GM18517 (cell line): ENCODE data around the gene GPBP1.
"Not testable (repeated sequence)": the region's sequence is repeated elsewhere in the genome, so short reads cannot be mapped to it uniquely, and the experiment has no call there.

Source experiments
- ATAC-seq: cut with Tn5 transposase; IDR thresholded peaks from one replicate; pipeline ENCODE4 v1.9.1; 2021; ENCODE audit warnings: mild to moderate bottlenecking, moderate library complexity; ENCODE audit not compliant: unreplicated experiment

The GPBP1 gene

DNA sequence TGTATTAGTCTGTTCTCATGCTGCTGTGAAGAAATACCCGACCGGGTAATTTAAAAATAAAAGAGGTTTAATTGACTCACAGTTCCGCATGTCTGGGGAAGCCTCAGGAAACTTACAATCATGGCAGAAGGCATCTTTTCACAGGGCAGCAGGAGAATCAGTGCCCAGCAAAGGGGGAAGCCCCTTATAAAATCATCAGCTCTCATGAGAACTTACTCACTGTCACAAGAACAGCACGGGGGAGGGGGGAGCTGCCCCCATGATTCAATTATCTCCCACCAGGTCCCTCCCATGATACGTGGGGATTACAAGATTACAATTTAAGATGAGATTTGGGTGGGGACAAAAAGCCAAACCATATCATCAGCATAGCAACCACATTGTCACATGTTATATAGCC, 102.5 kb downstream of the GPBP1 start:
- ATAC-seq = no peak

DNA sequence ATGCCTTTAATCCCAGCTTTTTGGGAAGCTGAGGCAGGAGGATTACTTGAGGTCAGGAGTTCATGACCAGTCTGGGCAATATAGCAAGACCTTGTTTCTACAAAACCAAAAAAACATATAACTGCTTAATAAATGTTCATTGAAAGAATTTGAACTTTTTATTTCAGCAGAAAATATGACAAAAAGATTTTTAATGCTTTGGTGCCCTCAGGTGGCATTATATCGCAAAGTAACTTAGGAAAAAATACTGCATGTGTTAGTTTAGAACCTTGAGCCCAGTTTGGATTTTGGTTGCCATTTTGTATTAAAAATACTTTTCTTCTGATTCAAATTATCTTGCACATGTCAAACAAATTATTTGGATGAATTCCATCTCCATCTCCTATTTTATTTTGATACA, 103.2 kb downstream of the GPBP1 start:
- ATAC-seq = no peak

DNA sequence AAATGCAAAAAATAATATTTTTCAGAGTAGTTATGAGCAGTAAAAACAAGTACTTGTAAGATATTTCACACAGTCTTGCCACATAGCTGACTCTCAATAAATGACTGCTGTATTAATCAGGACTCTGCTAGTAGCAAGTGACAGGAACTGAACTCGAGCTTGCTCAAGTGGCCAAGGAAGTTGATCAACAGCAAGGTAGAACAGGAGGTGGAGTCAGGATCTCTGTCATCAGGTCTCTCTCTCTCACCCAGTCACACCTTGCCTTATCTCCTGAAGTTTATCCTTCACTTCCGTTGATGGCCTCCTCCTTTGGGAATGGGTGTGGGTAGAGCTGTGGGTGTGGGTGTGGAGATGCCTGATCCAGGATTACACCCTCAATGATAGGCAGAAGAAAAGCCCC, 107.0 kb downstream of the GPBP1 start:
- no peak for ATAC-seq

DNA sequence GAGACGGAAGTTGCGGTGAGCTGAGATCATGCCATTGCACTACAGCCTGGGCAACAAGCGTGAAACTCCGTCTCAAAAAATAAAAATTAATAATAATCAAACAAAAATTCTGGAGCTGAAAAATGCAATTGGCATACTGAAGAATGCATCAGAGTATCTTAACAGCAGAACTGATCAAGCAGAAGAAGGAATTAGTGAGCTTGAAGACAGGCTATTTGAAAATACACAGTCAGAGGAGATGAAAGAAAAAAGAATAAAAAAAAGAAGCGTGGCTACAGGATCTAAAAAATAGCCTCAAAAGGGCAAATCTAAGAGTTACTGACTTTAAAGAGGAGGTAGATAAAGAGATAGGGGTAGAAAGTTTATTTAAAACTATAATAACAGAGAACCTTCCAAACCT, 111.2 kb downstream of the GPBP1 start:
- not testable (repeated sequence) for ATAC-seq

DNA sequence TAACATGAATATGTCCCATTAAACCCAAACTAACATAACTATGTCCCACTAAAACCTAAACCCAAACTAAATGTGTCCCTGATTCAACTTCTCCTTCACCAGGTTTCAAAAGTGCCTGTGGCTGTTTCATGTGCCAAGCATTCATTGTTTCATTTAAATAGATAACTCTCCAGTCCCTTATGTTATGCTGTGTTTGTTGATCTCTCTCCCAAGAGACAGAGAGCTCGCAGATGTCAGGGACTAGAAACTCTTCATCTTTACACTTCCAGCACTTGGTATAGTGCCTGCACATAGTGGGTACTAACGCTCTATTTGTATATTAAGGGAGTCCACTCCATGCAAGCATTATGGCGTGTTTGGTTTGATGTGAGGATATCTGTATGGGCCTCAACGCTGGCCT, 118.0 kb downstream of the GPBP1 start:
- no peak for ATAC-seq

DNA sequence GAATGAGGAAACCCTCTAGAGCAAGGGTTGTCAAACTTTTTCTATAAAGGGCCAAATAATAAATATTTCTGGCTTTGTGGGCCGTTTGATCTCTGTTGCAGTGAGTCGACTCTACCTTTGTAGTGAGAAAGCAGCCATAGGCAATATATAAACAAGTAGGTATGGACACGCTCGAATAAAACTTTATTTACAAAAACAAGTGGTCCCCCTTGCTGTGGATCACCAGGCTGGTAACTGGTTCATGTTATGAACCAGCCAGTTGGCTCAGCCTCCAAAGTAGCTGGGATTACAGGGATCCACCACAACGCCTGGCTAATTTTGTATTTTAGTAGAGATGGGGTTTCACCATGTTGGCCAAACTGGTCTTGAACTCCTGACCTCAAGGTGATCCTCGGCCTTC, 118.5 kb downstream of the GPBP1 start:
- ATAC-seq = no peak

DNA sequence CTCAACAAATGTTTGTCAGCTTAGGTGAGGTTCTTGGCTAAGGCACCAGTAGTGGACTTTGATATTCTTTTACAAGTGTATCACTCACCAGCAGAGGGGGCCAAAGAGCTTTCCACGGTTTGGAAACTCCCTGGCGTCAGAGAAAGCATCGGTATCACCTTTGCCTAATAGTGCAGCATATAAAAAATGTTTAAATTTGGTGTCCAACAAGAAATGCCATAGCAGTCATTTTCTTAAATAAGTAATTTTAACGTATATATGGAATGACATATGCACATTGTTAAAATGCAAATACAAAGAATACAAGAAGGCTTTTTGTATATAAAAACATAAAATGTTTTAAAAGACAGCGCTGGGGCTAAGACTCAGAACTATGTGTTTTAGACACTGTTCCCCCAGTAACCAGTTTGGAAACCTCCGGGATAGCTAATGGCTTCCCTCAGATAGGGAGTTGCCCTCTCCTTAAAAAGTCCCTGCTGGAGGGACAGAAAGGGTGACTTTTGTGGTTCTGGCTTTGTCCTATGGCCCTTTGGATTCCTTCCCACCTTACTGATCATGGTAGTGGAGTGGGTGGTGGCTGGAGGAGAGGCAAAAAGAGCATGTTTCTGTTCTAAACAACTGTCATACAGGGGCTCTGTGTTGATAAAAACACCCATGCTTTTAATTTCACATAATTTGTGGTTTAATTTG, 124.6 kb downstream of the GPBP1 start:
- ATAC-seq = peak; percentile 68

DNA sequence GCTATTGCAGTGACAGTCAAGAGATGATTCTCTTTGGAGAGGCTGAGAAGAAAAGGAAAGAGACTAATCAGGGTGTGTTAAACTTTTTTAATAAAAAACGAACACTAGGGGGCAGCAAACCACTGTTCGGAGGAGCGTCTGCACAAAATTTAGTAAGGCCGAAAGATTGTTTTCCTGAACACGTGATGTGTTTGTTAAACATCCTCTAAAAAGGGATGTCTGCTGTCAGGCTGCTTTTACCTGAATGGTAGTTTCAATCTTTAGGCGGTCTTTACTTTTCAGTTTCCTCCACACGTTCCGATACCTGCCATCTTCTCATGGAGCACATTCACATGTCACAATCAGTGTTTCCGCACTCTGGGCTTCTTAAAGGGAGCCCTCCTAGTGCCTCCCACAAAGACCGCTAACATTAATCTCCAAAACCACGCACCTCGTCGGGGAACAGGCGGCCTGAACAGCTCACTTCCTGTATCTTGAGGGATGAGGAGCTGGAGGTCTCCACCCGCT, 125.2 kb downstream of the GPBP1 start:
- no peak for ATAC-seq

DNA sequence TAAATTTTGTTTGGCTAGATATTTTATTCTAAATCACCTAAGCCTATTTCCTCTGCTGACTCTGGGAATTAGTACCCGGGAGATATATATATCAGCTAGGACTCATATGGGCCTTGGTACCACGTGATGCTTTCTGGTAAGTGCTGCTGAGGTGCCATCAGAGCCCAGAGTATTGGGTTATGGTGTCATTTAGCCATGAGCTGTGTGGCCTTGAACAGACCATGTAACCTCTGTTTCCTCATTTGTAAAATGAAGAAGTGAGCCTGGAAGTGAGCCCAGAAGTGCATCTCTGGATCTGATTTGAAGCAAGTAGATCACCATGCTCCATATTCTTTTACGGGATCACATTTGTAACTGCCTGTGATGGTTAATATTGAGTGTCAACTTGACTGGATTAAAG, 126.1 kb downstream of the GPBP1 start:
- no peak for ATAC-seq

DNA sequence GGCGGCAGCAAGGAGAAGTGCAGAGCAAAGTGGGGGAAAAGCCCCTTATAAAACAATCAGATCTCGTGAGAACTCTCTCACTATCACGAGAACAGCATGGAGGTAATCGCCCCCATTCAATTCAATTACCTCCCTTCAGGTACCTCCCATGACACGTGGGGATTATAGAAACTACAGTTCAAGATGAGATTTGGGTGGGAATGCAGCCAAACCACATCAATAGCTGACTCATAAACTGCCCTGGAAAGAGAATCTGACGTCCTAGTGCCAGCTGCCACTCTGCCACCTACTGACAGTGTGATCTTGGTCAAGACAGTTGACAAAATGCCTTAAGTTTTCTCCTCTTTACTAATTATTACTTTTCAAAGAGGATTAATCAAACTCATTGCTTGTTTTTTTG, 128.3 kb downstream of the GPBP1 start:
- no peak for ATAC-seq

DNA sequence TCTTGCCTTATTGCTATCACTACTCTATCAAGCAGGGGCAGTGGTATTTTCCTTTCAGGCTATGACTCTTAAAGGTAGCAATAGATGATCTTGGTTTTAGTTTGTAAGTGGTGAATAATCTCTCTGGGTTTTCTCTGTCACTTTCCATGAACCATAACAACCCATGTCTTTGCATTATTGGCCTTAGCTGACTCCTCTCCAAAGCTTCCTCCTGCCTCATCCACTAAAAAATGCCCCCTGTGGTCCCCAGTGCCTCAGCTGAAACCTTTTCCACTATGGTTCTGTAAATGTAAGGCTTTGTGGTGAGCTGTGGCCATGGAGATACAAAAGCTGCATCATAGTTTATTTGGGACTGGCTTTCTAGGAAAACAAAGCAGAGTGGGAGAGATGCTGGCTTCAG, 128.8 kb downstream of the GPBP1 start:
- ATAC-seq = no peak

DNA sequence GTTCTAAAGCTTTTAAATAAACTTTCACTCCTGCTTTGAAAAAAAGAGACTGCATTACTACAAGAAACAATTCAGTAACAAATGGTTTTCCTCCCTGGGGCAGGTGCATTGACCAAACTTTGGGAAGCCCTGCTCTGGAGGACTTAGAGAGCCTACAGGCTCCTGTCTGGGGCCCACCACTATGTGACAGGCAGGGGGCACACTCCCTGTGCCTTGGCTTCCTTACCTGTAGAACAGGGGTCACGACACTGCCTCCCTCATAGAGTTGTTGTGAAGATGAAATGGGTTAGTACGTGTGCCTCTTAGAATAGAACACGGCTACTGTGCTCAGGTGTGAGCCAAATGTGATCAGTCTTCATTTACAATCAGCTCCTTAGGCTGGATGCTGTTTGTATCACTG, 130.1 kb downstream of the GPBP1 start:
- ATAC-seq = no peak

DNA sequence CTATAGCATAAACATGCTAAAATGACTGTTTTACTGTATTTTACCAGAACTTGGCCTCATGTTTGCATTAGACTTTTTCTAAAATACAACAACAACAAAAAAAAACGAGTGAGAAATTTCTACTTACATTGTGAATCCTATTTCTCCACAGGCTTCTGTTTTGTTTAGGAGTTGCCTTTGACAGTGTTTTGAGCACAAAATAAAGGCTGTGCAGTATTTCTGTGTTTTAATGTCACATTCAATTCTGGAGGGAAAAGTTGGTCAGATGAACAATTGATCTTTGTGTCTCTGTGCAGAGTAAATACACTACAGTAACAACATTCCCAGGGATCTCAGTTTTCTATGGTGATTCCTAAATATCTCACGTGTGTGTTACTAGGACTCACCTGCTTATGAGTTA, 131.1 kb downstream of the GPBP1 start:
- no peak for ATAC-seq

DNA sequence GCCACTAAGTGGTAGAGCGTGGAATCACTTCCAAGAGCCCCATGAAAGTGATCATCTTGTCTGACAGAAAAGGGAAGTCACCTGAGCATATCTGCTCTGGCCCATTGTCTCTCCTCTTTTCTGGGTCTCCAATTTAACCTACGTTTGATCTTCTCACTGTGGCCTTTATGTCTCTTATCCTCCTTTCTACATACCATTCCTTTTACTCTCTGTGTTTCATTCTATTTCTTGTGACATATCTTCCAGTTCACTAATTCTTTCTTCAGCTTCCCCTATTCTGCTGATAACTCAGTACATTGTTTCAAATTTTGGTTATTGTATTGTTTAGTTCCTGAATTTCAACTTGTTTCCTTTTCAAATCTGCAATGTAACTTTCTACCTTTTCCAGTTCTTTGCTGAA, 132.5 kb downstream of the GPBP1 start:
- ATAC-seq = no peak

DNA sequence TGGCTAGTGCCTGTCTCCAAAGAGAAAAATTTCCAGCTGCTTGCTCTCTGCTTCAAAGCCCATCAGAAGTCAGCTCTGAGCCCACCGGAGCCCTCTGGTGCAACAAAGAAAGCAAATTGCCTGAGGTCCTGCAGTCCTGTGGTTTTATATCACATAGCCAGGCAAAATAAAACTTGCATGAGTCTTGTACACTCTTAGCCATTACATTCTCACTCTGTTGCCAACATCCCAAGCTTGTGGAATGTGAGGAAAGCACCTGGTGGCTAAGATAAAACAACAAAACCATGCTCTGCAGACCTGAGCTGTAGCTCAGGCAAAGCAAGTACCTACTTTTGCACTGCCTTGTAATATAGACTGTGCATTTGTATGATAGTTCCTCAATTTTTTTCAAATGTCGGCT, 133.7 kb downstream of the GPBP1 start:
- ATAC-seq = no peak

DNA sequence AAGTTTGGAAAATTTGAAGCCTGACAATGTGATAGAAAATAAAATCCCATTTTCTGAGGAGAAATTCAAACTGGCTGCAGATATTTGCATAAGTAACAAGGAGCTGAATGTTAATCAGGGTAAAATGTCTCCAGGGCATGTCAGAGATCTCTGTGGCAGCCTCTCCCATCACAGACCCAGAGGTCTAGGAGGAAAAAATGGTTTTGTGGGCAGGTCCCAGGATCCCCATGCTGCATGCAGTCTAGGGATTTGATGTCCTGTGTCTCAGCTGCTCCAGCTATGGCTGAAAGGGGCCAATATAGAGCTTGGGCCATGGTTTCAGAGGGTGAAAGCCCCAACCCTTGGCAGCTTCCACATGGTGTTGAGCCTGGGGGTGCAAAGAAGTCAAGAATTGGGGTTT, 135.2 kb downstream of the GPBP1 start:
- ATAC-seq = not testable (repeated sequence)

DNA sequence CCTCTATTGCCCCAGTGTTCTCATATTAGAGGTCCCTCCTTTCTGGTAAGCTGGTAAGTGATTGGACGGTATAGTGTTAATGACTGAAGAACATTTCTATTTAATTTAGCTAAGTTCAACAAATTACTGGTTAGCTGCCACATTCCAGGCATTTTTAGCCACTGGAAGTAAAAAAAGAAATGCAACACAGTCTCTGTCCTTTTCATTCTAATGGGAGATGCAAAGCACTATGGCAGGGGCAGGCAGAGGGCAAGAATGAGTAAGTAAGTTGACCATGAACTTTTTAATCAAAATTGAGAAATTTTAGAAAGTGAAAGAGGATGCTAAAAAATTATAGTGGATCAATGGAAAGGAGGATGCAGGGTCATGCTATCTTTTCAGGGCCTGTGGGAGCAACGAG, 137.4 kb downstream of the GPBP1 start:
- no peak for ATAC-seq

DNA sequence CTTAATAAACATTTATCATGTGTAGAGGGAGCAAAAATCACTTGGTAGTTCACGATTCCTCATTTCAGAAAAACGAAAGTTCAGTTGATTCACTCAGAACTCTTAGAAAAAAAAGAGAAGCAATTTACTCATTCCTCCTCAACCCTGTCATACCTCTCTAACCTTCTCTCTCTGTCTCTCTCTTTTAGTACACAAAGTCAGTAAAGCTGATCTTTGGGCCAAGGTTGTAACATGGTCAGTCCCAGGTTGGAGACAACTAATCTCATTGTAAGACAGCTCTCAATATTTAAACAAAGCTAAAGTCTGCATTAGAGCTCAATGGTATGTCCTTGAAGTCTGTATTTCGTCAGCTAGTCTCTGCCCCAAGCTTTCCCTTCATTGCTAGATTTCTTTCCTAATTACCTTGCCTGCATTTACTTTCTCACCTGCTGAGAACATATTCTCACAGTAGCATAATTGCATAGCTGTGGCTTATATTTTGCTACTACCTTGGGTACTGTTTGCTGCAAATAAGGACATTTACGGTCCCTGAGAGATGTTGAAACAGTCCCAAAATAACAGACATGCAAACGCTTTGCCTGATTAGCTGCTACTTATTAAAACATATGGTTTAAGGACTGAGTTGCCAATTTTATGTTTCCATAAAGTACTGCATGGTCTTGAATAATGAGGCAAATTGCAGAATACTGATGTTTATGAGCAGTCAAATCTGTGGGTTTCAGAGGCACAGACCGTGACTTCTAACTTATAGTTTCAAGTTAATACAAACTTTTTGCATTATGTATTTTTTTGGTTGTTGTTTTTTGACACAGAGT, 138.3 kb downstream of the GPBP1 start:
- ATAC-seq = no peak

DNA sequence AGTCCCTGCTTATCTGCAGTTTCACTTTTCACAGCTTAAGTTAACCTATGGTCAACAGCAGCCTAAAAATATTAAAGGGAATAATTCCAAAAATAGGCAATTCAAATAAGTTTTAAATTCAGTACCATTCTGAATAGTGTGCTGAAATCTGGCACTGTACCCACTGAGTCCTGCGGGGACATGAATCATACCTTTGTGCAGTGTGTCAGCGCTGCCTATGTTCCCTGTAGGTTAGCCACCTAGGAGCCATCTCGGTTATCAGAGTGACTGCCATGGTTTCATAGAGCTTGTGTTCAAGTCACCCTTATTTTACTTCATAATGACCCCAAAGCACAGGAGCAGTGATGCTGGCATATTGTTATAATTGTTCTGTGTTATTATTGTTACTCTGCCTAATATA, 139.9 kb downstream of the GPBP1 start:
- no peak for ATAC-seq
